KOPT-K1 (cell line): ENCODE results near the gene ENTPD1.

ENCODE experiments used
- H3K27ac ChIP-seq: fragments of 200-600 bp; sonication (generic); 2 replicates; pipeline ENCODE4 v1.5.1; 2016; ENCODE audit warnings: antibody characterized with exemption, mild to moderate bottlenecking, low read depth, low read length; ENCODE audit not compliant: poor library complexity, severe bottlenecking
- H3K36me3 ChIP-seq: fragments of 200-600 bp; sonication (generic); 2 replicates; pipeline ENCODE4 v1.5.1; 2017; ENCODE audit warnings: antibody characterized with exemption, mild to moderate bottlenecking, low read length, moderate library complexity; ENCODE audit not compliant: insufficient read depth
- H3K9me3 ChIP-seq: fragments of 200-600 bp; sonication (generic); 2 replicates; pipeline ENCODE4 v1.5.1; 2017; ENCODE audit warnings: antibody characterized with exemption, low read length, mild to moderate bottlenecking; ENCODE audit not compliant: insufficient read depth, poor library complexity, severe bottlenecking

Gene ENTPD1

GRCh38 chr10:95784279-95784913 lies 28.4 kb downstream of the ENTPD1 start:
- H3K27ac ChIP-seq = no peak overlapping the region
- no peaks in the 10 kb centered on the region for H3K9me3 ChIP-seq
- no peaks in the 10 kb centered on the region for H3K36me3 ChIP-seq

- no peaks in the 10 kb centered on the region for H3K36me3 ChIP-seq
- H3K27ac ChIP-seq = no peak overlapping the region
- no peaks in the 10 kb centered on the region for H3K9me3 ChIP-seq
Observed at GRCh38 chr10:95785317-95785716, 29.4 kb downstream of the ENTPD1 start.

- no peaks in the 10 kb centered on the region for H3K36me3 ChIP-seq
- no peaks in the 10 kb centered on the region for H3K9me3 ChIP-seq
- H3K27ac ChIP-seq = no peak overlapping the region
Observed at GRCh38 chr10:95785942-95786669, 30.1 kb downstream of the ENTPD1 start.

- Histone ChIP-seq H3K36me3 (no peaks in the 10 kb centered on the region), H3K27ac (no peak overlapping the region), H3K9me3 (no peaks in the 10 kb centered on the region)
Observed at GRCh38 chr10:95787447-95787846, 31.5 kb downstream of the ENTPD1 start.

GRCh38 chr10:95788830-95789229 lies 32.9 kb downstream of the ENTPD1 start:
- H3K36me3 ChIP-seq = no peaks in the 10 kb centered on the region
- no peak overlapping the region for H3K27ac ChIP-seq
- no peaks in the 10 kb centered on the region for H3K9me3 ChIP-seq

GRCh38 chr10:95789902-95790301 lies 33.9 kb downstream of the ENTPD1 start:
- Histone ChIP-seq H3K36me3 (no peaks in the 10 kb centered on the region), H3K27ac (no peak overlapping the region)

GRCh38 chr10:95790982-95791381 lies 35.0 kb downstream of the ENTPD1 start:
- Histone ChIP-seq H3K36me3 (no peaks in the 10 kb centered on the region), H3K9me3 (no peaks in the 10 kb centered on the region), H3K27ac (no peak overlapping the region)

More at GRCh38 chr10:95789902-95790301, 33.9 kb downstream of the ENTPD1 start:
- no peaks in the 10 kb centered on the region for H3K9me3 ChIP-seq

- no peak overlapping the region for H3K27ac ChIP-seq
- H3K36me3 ChIP-seq = no peaks in the 10 kb centered on the region
Observed at GRCh38 chr10:95791425-95791979, 35.5 kb downstream of the ENTPD1 start.

GRCh38 chr10:95792211-95792780 lies 36.3 kb downstream of the ENTPD1 start:
- H3K9me3 ChIP-seq = no peaks in the 10 kb centered on the region
- H3K36me3 ChIP-seq = no peaks in the 10 kb centered on the region
- no peak overlapping the region for H3K27ac ChIP-seq

More at GRCh38 chr10:95791425-95791979, 35.5 kb downstream of the ENTPD1 start:
- no peaks in the 10 kb centered on the region for H3K9me3 ChIP-seq

- no peaks in the 10 kb centered on the region for H3K36me3 ChIP-seq
- no peaks in the 10 kb centered on the region for H3K9me3 ChIP-seq
- H3K27ac ChIP-seq = no peak overlapping the region
Observed at GRCh38 chr10:95792874-95793285, 36.9 kb downstream of the ENTPD1 start.

GRCh38 chr10:95793401-95794045 lies 37.6 kb downstream of the ENTPD1 start:
- H3K36me3 ChIP-seq = no peaks in the 10 kb centered on the region
- H3K9me3 ChIP-seq = no peaks in the 10 kb centered on the region
- H3K27ac ChIP-seq = no peak overlapping the region

GRCh38 chr10:95794195-95794594 lies 38.2 kb downstream of the ENTPD1 start:
- H3K27ac ChIP-seq = no peak overlapping the region
- no peaks in the 10 kb centered on the region for H3K36me3 ChIP-seq
- H3K9me3 ChIP-seq = no peaks in the 10 kb centered on the region

GRCh38 chr10:95795602-95796001 lies 39.6 kb downstream of the ENTPD1 start:
- Histone ChIP-seq H3K9me3 (no peaks in the 10 kb centered on the region), H3K36me3 (no peaks in the 10 kb centered on the region), H3K27ac (no peak overlapping the region)

- no peaks in the 10 kb centered on the region for H3K36me3 ChIP-seq
- no peaks in the 10 kb centered on the region for H3K9me3 ChIP-seq
- H3K27ac ChIP-seq = no peak overlapping the region
Observed at GRCh38 chr10:95796504-95796903, 40.5 kb downstream of the ENTPD1 start.
